HFFc6 (cell line): ENCODE measurements around the gene FAM9C. TPM values are rescaled to one million over a fixed set of nuclear protein-coding genes. Genes with fewer than 3 reads are reported as not detected.
A peak's percentile ranks its signal among the peaks of the same experiment; 100 is the strongest.

Experiments
- DNase-seq: peaks from one replicate; pipeline ENCODE4 v3.0.0-alpha.2; 2018
- H3K27ac Mint-ChIP-seq: 2 replicates; pipeline ENCODE4 v1.8.0; 2020; ENCODE audit warnings: mild to moderate bottlenecking, mixed read lengths
- H3K27me3 Mint-ChIP-seq: 2 replicates; pipeline ENCODE4 v1.8.0; 2021; ENCODE audit warnings: mild to moderate bottlenecking, moderate library complexity, mixed read lengths; ENCODE audit not compliant: insufficient read depth
- H3K36me3 Mint-ChIP-seq: 2 replicates; pipeline ENCODE4 v1.8.0; 2021; ENCODE audit warnings: low read depth, mixed read lengths
- H3K4me1 Mint-ChIP-seq: 2 replicates; pipeline ENCODE4 v1.8.0; 2020; ENCODE audit warnings: low read depth, mixed read lengths
- H3K4me3 Mint-ChIP-seq: 2 replicates; pipeline ENCODE4 v1.8.0; 2020; ENCODE audit warnings: mild to moderate bottlenecking, moderate library complexity, mixed read lengths
- H3K9me3 Mint-ChIP-seq: 2 replicates; pipeline ENCODE4 v1.8.0; 2020; ENCODE audit warnings: mild to moderate bottlenecking, mixed read lengths
- CTCF ChIP-seq: fragments of 200-600 bp; sonication (generic); IDR thresholded peaks from 2 replicates; pipeline ENCODE4 v1.5.0; 2021; ENCODE audit warnings: antibody characterized with exemption, mild to moderate bottlenecking
- total RNA-seq, 6 experiments: library from RNA; stranded (reverse); fragmentation: NEBNext Ultra II Directional; extraction: Animal tissue kit (Norgen Biotek cat#: 25700); gene quantifications; 2 replicates in 1 of 6; 3 replicates in 5 of 6; pipeline ENCODE4 v1.2.3, GENCODE V29; 2021

Gene FAM9C
- total RNA-seq, 6 experiments from 2014 or later: not detected

- peak; percentile 24 for DNase-seq
- Mint-ChIP-seq H3K4me3 (peak overlapping the region; percentile 80), H3K27me3 (no peaks in the 10 kb centered on the region), H3K4me1 (peaks cover 42% of the 10 kb centered on the region), H3K27ac (peak overlapping the region; percentile 89), H3K36me3 (no peaks in the 10 kb centered on the region), H3K9me3 (no peaks in the 10 kb centered on the region)
- no peak for TF ChIP-seq CTCF
Measured at GRCh38 chrX:13028871-13029636, 15.4 kb downstream of the FAM9C start.

GRCh38 chrX:13026877-13027652, 17.4 kb downstream of the FAM9C start:
- H3K27me3 Mint-ChIP-seq: no peaks in the 10 kb centered on the region
- no peak for TF ChIP-seq CTCF
- DNase-seq: no peak
- no peak overlapping the region for H3K4me3 Mint-ChIP-seq
- no peaks in the 10 kb centered on the region for H3K36me3 Mint-ChIP-seq
- H3K27ac Mint-ChIP-seq: no peak overlapping the region
- peaks cover 61% of the 10 kb centered on the region for H3K4me1 Mint-ChIP-seq
- no peaks in the 10 kb centered on the region for H3K9me3 Mint-ChIP-seq

- H3K9me3 Mint-ChIP-seq: no peaks in the 10 kb centered on the region
- H3K4me1 Mint-ChIP-seq: peaks cover 64% of the 10 kb centered on the region
- H3K36me3 Mint-ChIP-seq: no peaks in the 10 kb centered on the region
- H3K27me3 Mint-ChIP-seq: no peaks in the 10 kb centered on the region
- no peak for DNase-seq
- H3K4me3 Mint-ChIP-seq: no peak overlapping the region
- no peak for TF ChIP-seq CTCF
- no peak overlapping the region for H3K27ac Mint-ChIP-seq
Measured at GRCh38 chrX:13024986-13025385, 19.4 kb downstream of the FAM9C start.

GRCh38 chrX:13023979-13024378, 20.4 kb downstream of the FAM9C start:
- H3K9me3 Mint-ChIP-seq: no peaks in the 10 kb centered on the region
- no peaks in the 10 kb centered on the region for H3K36me3 Mint-ChIP-seq
- TF ChIP-seq CTCF: no peak
- DNase-seq: no peak
- H3K4me1 Mint-ChIP-seq: peaks cover 54% of the 10 kb centered on the region
- no peak overlapping the region for H3K4me3 Mint-ChIP-seq
- no peaks in the 10 kb centered on the region for H3K27me3 Mint-ChIP-seq
- H3K27ac Mint-ChIP-seq: no peak overlapping the region

GRCh38 chrX:13023567-13023966, 20.9 kb downstream of the FAM9C start:
- Mint-ChIP-seq H3K4me1 (peaks cover 50% of the 10 kb centered on the region), H3K9me3 (no peaks in the 10 kb centered on the region), H3K4me3 (no peak overlapping the region), H3K27ac (no peak overlapping the region), H3K36me3 (no peaks in the 10 kb centered on the region), H3K27me3 (no peaks in the 10 kb centered on the region)
- no peak for TF ChIP-seq CTCF
- no peak for DNase-seq
